ENCODE results near the gene KIF18B. TPM values are rescaled to one million over a fixed set of nuclear protein-coding genes. Genes with fewer than 3 reads are reported as not detected.

The KIF18B gene
- total and polyA plus RNA-seq, 2 donors (not counting 1 experiment from before 2014, with no cell fraction given), result 0.44 to 0.48 TPM

DNA sequence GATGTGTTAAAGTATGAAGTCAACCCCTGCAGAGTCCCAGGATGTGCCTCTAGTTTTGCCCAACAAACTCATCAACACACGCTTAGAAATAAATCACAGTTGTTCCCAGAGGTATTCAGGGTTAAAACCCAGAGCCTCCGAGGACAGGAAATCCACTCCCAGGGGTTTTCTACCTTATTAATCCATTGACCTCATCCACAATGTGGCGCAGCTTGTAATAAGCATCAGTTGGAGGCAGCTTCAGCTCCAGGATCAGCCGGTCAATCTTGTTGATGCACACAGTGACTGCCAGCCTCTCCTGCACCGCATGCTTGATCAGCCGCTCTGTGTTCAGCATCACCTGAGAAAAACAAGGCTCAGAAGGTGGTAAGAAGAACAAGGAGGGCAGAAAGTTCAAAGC is 71.8 kb downstream of the KIF18B start:
- Histone ChIP-seq H3K27me3 (replicated peaks in 1 of 4; ENCODE audit: control extremely low read depth in 1 of 4, control insufficient read depth in 3 of 4, insufficient read depth in 4 of 4, low read length in 3 of 4) (no peaks in the 10 kb centered on the region), H3K4me3 (ENCODE audit: control extremely low read depth in 1 of 5, extremely low read depth in 1 of 5, insufficient read depth in 1 of 5, low read depth in 2 of 5, low read length in 4 of 5) (no peak overlapping the region), H3K4me2 (replicated peaks; ENCODE audit: low read depth, low read length, poor library complexity, severe bottlenecking) (no peak overlapping the region), H4K20me1 (ENCODE audit: control insufficient read depth, insufficient read depth, low read length, poor library complexity, severe bottlenecking) (no peaks in the 10 kb centered on the region), H3K4me1 (ENCODE audit: control insufficient read depth in 2 of 2, insufficient read depth in 2 of 2, low read length in 2 of 2) (no peaks in the 10 kb centered on the region), H3K9ac (ENCODE audit: low read length) (no peak overlapping the region), H3K9me3 (ENCODE audit: control extremely low read depth in 1 of 3, control insufficient read depth in 2 of 3, insufficient read depth in 1 of 3, low read length in 2 of 3) (no peaks in the 10 kb centered on the region), H3K27ac (ENCODE audit: low read length in 2 of 2) (no peak overlapping the region), H2AFZ (ENCODE audit: insufficient read depth, low read depth, low read length, poor library complexity, severe bottlenecking) (no peak overlapping the region), H3K36me3 (replicated peaks in 1 of 2; ENCODE audit: control extremely low read depth in 1 of 2, control insufficient read depth in 1 of 2, extremely low read depth in 1 of 2, insufficient read depth in 2 of 2, low read length in 1 of 2) (peaks cover 13 to 69% of the 10 kb centered on the region in 2 experiments), H3K79me2 (ENCODE audit: control insufficient read depth, insufficient read depth, low read length) (peaks cover 4% of the 10 kb centered on the region)
- DNase-seq, result no peak
- TF ChIP-seq EZH2 (IDR thresholded peaks at IDR 0.05; ENCODE audit: borderline replicate concordance, insufficient read depth, low read depth, low read length, poor library complexity, severe bottlenecking), result no peak
- TF ChIP-seq, protein P1, sequence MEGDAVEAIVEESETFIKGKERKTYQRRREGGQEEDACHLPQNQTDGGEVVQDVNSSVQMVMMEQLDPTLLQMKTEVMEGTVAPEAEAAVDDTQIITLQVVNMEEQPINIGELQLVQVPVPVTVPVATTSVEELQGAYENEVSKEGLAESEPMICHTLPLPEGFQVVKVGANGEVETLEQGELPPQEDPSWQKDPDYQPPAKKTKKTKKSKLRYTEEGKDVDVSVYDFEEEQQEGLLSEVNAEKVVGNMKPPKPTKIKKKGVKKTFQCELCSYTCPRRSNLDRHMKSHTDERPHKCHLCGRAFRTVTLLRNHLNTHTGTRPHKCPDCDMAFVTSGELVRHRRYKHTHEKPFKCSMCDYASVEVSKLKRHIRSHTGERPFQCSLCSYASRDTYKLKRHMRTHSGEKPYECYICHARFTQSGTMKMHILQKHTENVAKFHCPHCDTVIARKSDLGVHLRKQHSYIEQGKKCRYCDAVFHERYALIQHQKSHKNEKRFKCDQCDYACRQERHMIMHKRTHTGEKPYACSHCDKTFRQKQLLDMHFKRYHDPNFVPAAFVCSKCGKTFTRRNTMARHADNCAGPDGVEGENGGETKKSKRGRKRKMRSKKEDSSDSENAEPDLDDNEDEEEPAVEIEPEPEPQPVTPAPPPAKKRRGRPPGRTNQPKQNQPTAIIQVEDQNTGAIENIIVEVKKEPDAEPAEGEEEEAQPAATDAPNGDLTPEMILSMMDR (IDR thresholded peaks at IDR 0.05), result no peak
- Mint-ChIP-seq H3K4me1 (no peaks in the 10 kb centered on the region), H3K4me3 (no peak overlapping the region), H3K9me3 (ENCODE audit: insufficient read depth) (no peaks in the 10 kb centered on the region), H3K27ac (no peak overlapping the region), H3K27me3 (no peaks in the 10 kb centered on the region)
- intact Hi-C loops (cut with micrococcal nuclease), result no loop called here
- POLR2A ChIA-PET, result no interaction called here
- ATAC-seq (ENCODE audit: low read depth), result no peak
- CTCF ChIA-PET, result interaction anchor here (1.0 to 1.1 kb wide), 2 partner anchors 14 to 96 kb away, joined by 3 read pairs; no protein-coding TSS in a partner anchor
- WGBS (ENCODE audit: insufficient coverage), result 93% methylated on average over 6 of the region's 6 CpGs

Small RNA genes lying within 50 kb of the gene (small RNA-seq; reads per million reads assigned to genes)
- gene AC015936.2 (ENCODE audit: insufficient read length, low read depth, low replicate concordance), result not detected
- not detected for gene CCDC103 (ENCODE audit: insufficient read length, low read depth, low replicate concordance)
- gene MIR6783 (ENCODE audit: insufficient read length, low read depth, low replicate concordance), result not detected
- not detected for gene RN7SL405P (ENCODE audit: insufficient read length, low read depth, low replicate concordance)

Other genes with a start within 250 kb of the KIF18B start
- 13.8 and 15.9 TPM in 2 replicates for gene DBF4B, start 239.1 kb downstream of the KIF18B start, total RNA-seq
- gene DBF4B, start 239.1 kb downstream of the KIF18B start, polyA plus RNA-seq, result 7.3 and 10.9 TPM in 2 replicates
- gene ADAM11, start 188.8 kb downstream of the KIF18B start, total RNA-seq, result 0.34 and 0.39 TPM in 2 replicates
- gene ADAM11, start 188.8 kb downstream of the KIF18B start, polyA plus RNA-seq, result 0.62 and 1.00 TPM in 2 replicates
- not detected in 2 replicates for gene GJC1, start 117.5 kb downstream of the KIF18B start, total RNA-seq
- gene GJC1, start 117.5 kb downstream of the KIF18B start, polyA plus RNA-seq, result not detected in 2 replicates
- not detected in 2 replicates for gene HIGD1B, start 99.9 kb downstream of the KIF18B start, total RNA-seq
- not detected in 2 replicates for gene HIGD1B, start 99.9 kb downstream of the KIF18B start, polyA plus RNA-seq
- gene EFTUD2, start 48.3 kb downstream of the KIF18B start, total RNA-seq, result 133 and 137 TPM in 2 replicates
- gene EFTUD2, start 48.3 kb downstream of the KIF18B start, polyA plus RNA-seq, result 43.2 and 64.4 TPM in 2 replicates
- not detected in 2 replicates for gene GFAP, start 32.3 kb downstream of the KIF18B start, total RNA-seq
- not detected in 2 replicates for gene GFAP, start 32.3 kb downstream of the KIF18B start, polyA plus RNA-seq
- gene C1QL1, start 20.5 kb upstream of the KIF18B start, total RNA-seq, result not detected in 2 replicates
- not detected in 2 replicates for gene C1QL1, start 20.5 kb upstream of the KIF18B start, polyA plus RNA-seq
- 20.6 and 22.9 TPM in 2 replicates for gene DCAKD, start 103.9 kb upstream of the KIF18B start, total RNA-seq
- gene DCAKD, start 103.9 kb upstream of the KIF18B start, polyA plus RNA-seq, result 18.7 and 31.5 TPM in 2 replicates
- gene NMT1, start 113.5 kb upstream of the KIF18B start, total RNA-seq, result 123 and 134 TPM in 2 replicates
- gene NMT1, start 113.5 kb upstream of the KIF18B start, polyA plus RNA-seq, result 28.6 and 30.1 TPM in 2 replicates
- 2.2 and 4.1 TPM in 2 replicates for gene PLCD3, start 184.7 kb upstream of the KIF18B start, total RNA-seq
- gene PLCD3, start 184.7 kb upstream of the KIF18B start, polyA plus RNA-seq, result 0.50 and 0.54 TPM in 2 replicates
- 39.4 and 43.6 TPM in 2 replicates for gene ACBD4, start 187.9 kb upstream of the KIF18B start, total RNA-seq
- gene ACBD4, start 187.9 kb upstream of the KIF18B start, polyA plus RNA-seq, result 30.4 and 36.8 TPM in 2 replicates
- gene HEXIM1, start 200.7 kb upstream of the KIF18B start, total RNA-seq, result 48.9 and 49.6 TPM in 2 replicates
- gene HEXIM1, start 200.7 kb upstream of the KIF18B start, polyA plus RNA-seq, result 20.6 and 23.7 TPM in 2 replicates
- 7.1 and 10.0 TPM in 2 replicates for gene HEXIM2, start 214.1 kb upstream of the KIF18B start, total RNA-seq
- 3.7 and 4.7 TPM in 2 replicates for gene HEXIM2, start 214.1 kb upstream of the KIF18B start, polyA plus RNA-seq